GM12873 (cell line): ENCODE results near the gene SPATA2L.

ENCODE experiments used
- CTCF ChIP-seq: IDR thresholded peaks from 2 replicates; pipeline ENCODE4 v1.5.1; 2012; ENCODE audit warnings: low read depth, mild to moderate bottlenecking, moderate library complexity, low read length, control low read depth; ENCODE audit not compliant: insufficient read depth; ENCODE audit errors: missing control alignments

SPATA2L gene

DNA sequence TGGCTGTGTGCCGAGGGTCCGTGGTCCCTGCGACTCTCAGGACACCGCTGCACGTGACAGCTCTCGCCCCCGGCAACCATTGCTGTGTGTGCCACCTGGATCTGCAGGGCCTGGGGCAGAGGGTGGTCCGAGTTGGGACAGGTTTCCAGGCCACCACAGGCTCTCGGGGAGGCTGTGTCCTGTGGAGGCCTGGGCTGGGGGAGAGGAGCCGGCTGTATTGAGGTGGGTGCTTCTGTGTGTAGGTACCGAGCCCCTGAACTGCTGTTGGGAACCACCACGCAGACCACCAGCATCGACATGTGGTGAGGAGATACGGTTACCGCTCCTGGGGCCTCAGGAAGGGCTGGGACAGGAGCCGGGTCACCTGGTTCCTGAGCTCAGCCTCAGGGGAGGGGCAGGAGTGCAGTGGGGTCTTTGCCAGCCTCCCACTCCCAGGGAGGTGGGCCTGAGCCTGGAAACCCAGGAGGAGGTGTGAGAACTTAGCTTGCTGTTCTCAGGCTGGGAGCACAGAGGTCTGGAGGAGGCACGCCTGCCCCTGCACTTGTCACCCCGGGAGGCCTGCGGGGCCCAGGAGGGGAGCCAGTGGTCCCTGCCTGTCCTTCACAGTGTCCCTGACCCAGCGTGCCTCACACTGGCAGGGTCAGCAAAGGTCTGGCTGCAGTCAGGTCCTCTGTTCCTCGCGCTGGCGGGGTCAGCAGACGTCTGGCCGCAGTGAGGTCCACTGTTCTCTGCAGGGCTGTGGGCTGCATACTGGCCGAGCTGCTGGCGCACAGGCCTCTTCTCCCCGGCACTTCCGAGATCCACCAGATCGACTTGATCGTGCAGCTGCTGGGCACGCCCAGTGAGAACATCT, 7.3 kb downstream of the SPATA2L start:
- TF ChIP-seq CTCF = no peak

GRCh38 chr16:89693289-89693731, 8.2 kb downstream of the SPATA2L start:
- TF ChIP-seq CTCF = no peak

DNA sequence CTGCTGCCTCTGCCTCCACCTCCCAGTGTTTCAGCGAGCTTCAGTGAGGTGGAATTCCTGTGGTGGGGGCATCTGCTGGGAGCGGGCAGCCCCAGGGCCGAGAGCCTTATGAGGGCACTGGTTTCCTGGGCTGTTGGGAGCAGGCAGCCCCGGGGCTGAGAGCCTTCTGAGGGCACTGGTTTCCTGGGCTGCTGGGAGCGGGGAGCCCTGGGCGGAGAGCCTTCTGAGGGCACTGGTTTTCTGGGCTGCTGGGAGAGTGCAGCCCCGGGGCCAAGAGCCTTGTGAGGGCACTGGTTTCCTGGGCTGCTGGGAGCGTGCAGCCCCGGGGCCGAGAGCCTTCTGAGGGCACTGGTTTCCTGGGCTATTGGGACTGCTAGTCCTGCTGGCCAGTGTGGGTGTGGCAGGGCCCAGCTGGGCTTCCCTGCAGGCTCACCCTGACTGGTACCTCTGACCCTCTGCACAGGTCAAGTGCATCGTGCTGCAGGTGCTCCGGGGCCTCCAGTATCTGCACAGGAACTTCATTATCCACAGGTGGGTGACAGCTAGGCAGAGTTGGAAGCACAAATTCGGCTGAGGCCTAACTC, 9.4 kb downstream of the SPATA2L start:
- TF ChIP-seq CTCF = no peak

DNA sequence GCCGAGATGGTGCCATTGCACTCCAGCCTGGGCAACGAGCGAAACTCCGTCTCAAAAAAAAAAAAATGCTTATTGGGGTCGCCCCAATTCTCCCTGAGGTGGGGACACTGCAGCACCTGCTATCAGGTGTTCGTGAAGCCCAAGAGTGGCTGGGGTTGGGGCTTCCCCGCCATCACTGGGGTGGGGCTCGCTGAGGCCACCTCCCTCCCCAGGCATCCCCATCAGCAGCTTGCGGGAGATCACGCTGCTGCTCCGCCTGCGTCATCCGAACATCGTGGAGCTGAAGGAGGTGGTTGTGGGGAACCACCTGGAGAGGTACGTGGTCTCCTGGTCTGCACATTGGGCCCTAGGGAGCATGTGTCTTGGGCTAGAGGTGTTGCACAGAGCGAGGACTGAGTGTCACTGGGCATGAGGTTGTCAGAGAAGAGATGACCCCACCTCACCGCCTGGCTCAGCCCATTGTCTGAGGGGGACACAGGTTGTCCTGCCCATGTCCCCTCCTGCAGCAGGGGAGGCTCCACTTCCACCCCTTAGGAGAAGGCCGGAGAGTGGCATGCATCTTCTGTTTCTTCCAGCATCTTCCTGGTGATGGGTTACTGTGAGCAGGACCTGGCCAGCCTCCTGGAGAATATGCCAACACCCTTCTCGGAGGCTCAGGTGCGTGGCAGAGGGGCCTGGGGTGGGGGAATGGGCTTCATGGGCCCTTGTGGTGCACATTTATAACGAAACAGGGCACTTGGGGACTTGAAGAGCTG, 10.1 kb downstream of the SPATA2L start:
- TF ChIP-seq CTCF = no peak

DNA sequence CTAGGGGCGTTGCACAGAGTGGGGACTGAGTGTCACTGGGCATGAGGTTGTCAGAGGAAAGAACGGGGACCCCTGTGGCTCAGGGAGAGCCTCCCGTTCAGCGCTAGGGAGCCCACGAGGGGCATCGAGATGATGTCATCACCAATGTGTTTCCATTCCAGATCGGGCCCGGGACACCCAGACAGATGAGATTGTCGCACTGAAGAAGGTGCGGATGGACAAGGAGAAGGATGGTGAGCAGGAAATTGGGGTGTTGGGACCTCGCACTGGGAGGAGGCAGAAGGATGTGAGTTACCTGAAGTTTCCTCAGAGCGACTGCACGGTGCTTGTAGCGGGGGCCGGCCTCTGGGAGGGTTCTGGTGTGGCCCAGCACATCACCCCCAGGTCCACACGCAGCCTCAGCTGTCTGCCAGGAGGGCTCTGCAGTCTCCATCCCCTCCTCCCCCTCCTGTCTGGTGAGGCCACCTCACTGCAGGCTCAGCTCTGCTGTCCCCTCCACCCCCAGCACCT, 11.1 kb downstream of the SPATA2L start:
- no peak for TF ChIP-seq CTCF

DNA sequence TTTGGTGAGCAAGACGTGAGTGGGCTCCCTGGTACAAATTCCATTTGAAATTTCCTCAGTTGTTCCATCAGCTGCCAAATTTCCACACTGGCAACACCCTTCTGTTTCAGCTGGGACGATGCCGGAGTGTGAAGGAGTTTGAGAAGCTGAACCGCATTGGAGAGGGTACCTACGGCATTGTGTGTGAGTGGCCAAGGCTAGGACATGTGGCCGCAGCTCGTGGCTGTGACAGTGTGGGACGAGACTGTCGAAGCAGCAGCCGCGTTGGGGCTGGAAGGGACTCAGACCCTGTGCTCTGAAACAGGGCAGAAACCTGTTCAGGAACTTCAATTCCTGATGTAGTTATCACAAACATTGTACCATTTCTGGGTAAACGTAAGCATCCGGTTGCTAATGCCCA, 12.4 kb downstream of the SPATA2L start:
- TF ChIP-seq CTCF = no peak

DNA sequence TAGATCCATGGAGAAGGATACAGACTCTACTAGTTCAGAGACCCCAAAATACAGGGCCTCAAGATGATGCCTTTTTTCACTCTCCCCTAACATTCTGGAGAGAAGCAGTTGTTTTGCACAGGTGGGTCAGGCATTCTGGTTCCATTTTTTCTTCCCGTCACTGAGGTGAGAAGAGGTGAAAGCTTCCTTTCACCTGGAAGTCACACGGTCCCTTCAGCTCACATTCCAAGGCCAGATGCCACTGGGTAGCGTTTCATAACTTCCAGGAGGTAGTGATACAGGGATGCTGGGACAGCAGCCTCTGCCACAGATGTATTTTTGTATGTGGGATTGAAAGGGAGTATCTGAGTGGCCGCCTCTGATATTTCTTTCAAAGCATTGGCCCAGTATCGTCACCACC, 13.1 kb downstream of the SPATA2L start:
- TF ChIP-seq CTCF = no peak
